HFFc6 (cell line): Measurements from ENCODE around the gene IL11. TPM values are rescaled to one million over a fixed set of nuclear protein-coding genes. Genes with fewer than 3 reads are reported as not detected.

Experiments used
- DNase-seq: peaks from one replicate; pipeline ENCODE4 v3.0.0-alpha.2; 2018
- H3K27ac Mint-ChIP-seq: 2 replicates; pipeline ENCODE4 v1.8.0; 2020; ENCODE audit warnings: mild to moderate bottlenecking, mixed read lengths
- H3K27me3 Mint-ChIP-seq: 2 replicates; pipeline ENCODE4 v1.8.0; 2021; ENCODE audit warnings: mild to moderate bottlenecking, moderate library complexity, mixed read lengths; ENCODE audit not compliant: insufficient read depth
- H3K36me3 Mint-ChIP-seq: 2 replicates; pipeline ENCODE4 v1.8.0; 2021; ENCODE audit warnings: low read depth, mixed read lengths
- H3K4me1 Mint-ChIP-seq: 2 replicates; pipeline ENCODE4 v1.8.0; 2020; ENCODE audit warnings: low read depth, mixed read lengths
- H3K4me3 Mint-ChIP-seq: 2 replicates; pipeline ENCODE4 v1.8.0; 2020; ENCODE audit warnings: mild to moderate bottlenecking, moderate library complexity, mixed read lengths
- H3K9me3 Mint-ChIP-seq: 2 replicates; pipeline ENCODE4 v1.8.0; 2020; ENCODE audit warnings: mild to moderate bottlenecking, mixed read lengths
- CTCF ChIP-seq: fragments of 200-600 bp; sonication (generic); IDR thresholded peaks from 2 replicates; pipeline ENCODE4 v1.5.0; 2021; ENCODE audit warnings: antibody characterized with exemption, mild to moderate bottlenecking
- total RNA-seq, 6 experiments: library from RNA; stranded (reverse); fragmentation: NEBNext Ultra II Directional; extraction: Animal tissue kit (Norgen Biotek cat#: 25700); gene quantifications; 2 replicates in 1 of 6; 3 replicates in 5 of 6; pipeline ENCODE4 v1.2.3, GENCODE V29; 2021

The IL11 gene
- total RNA-seq, 6 experiments from 2014 or later, result 22.2 to 43.4 (median 36.1) TPM

- no peaks in the 10 kb centered on the region for H3K4me1 Mint-ChIP-seq
- H3K36me3 Mint-ChIP-seq, result no peaks in the 10 kb centered on the region
- no peak for DNase-seq
- H3K4me3 Mint-ChIP-seq, result no peak overlapping the region
- no peak for TF ChIP-seq CTCF
- H3K9me3 Mint-ChIP-seq, result no peaks in the 10 kb centered on the region
- H3K27me3 Mint-ChIP-seq, result peaks cover 19% of the 10 kb centered on the region
- no peak overlapping the region for H3K27ac Mint-ChIP-seq
Observed at GRCh38 chr19:55315956-55316525, 54.2 kb downstream of the IL11 start.

GRCh38 chr19:55314396-55314795 lies 55.9 kb downstream of the IL11 start:
- no peak for DNase-seq
- Mint-ChIP-seq H3K4me3 (no peak overlapping the region), H3K36me3 (peaks cover 5% of the 10 kb centered on the region; the same call in 1 of the 2 replicates), H3K27ac (no peak overlapping the region), H3K9me3 (no peaks in the 10 kb centered on the region), H3K27me3 (peaks cover 7% of the 10 kb centered on the region), H3K4me1 (no peaks in the 10 kb centered on the region)
- no peak for TF ChIP-seq CTCF

Other genes with a start within 250 kb of the IL11 start
- gene TNNT1, start 221.3 kb downstream of the IL11 start, total RNA-seq, result 1 to 10 TPM; 4.1 to 8.8 (median 7.3) TPM
- not detected for gene TNNI3, start 212.7 kb downstream of the IL11 start, total RNA-seq
- 1 to 10 TPM in 1 of 6 experiments, under 1 TPM in 5; 0.20 to 1.1 (median 0.72) TPM for gene DNAAF3, start 203.8 kb downstream of the IL11 start, total RNA-seq
- gene SYT5, start 190.2 kb downstream of the IL11 start, total RNA-seq, result 1 to 10 TPM in 1 of 6 experiments, under 1 TPM in 2, not detected in 3; 0.09 to 1.2 (median 0.38) TPM
- 1 to 10 TPM in 1 of 6 experiments, under 1 TPM in 5; 0.45 to 1.0 (median 0.59) TPM for gene PTPRH, start 161.0 kb downstream of the IL11 start, total RNA-seq
- 1 to 10 TPM; 1.8 to 2.7 (median 2.0) TPM for gene TMEM86B, start 141.7 kb downstream of the IL11 start, total RNA-seq
- gene PPP6R1, start 111.4 kb downstream of the IL11 start, total RNA-seq, result 10 to 100 TPM; 85.8 to 93.7 (median 88.9) TPM
- gene HSPBP1, start 90.4 kb downstream of the IL11 start, total RNA-seq, result 10 to 100 TPM; 37.5 to 43.1 (median 42.5) TPM
- gene BRSK1, start 86.5 kb downstream of the IL11 start, total RNA-seq, result 10 to 100 TPM; 10.9 to 12.0 (median 11.3) TPM
- not detected for gene TMEM150B, start 45.1 kb downstream of the IL11 start, total RNA-seq
- 1 to 10 TPM; 3.8 to 6.2 (median 4.4) TPM for gene KMT5C, start 30.6 kb downstream of the IL11 start, total RNA-seq
- not detected for gene COX6B2, start 15.7 kb downstream of the IL11 start, total RNA-seq
- under 1 TPM in 1 of 6 experiments, not detected in 5; 0.05 TPM for gene GARIN5B, start 7.2 kb downstream of the IL11 start, total RNA-seq
- 1 to 10 TPM in 1 of 6 experiments, under 1 TPM in 2, not detected in 3; 0.33 to 1.1 (median 0.61) TPM for gene TMEM190, start 6.4 kb upstream of the IL11 start, total RNA-seq
- gene TMEM238, start 13.8 kb upstream of the IL11 start, total RNA-seq, result 1 to 10 TPM in 2 of 6 experiments, under 1 TPM in 4; 0.26 to 2.4 (median 0.64) TPM
- gene RPL28, start 15.5 kb upstream of the IL11 start, total RNA-seq, result 1,000 to 10,000 TPM; 2,082 to 2,537 (median 2,362) TPM
- gene UBE2S, start 37.3 kb upstream of the IL11 start, total RNA-seq, result 100 to 1,000 TPM; 181 to 356 (median 309) TPM
- gene SHISA7, start 72.8 kb upstream of the IL11 start, total RNA-seq, result not detected
- 10 to 100 TPM; 60.1 to 81.4 (median 66.8) TPM for gene ISOC2, start 91.2 kb upstream of the IL11 start, total RNA-seq
- not detected for gene C19orf85, start 94.3 kb upstream of the IL11 start, total RNA-seq
- 10 to 100 TPM in 2 of 6 experiments, 1 to 10 TPM in 4; 8.6 to 11.3 (median 9.5) TPM for gene ZNF628, start 106.2 kb upstream of the IL11 start, total RNA-seq
- gene NAT14, start 114.7 kb upstream of the IL11 start, total RNA-seq, result 10 to 100 TPM; 53.3 to 72.0 (median 61.3) TPM
- 10 to 100 TPM; 47.7 to 59.9 (median 51.9) TPM for gene SSC5D, start 118.0 kb upstream of the IL11 start, total RNA-seq
- not detected for gene SBK2, start 166.7 kb upstream of the IL11 start, total RNA-seq
- gene SBK3, start 175.1 kb upstream of the IL11 start, total RNA-seq, result not detected
- gene ZNF579, start 210.4 kb upstream of the IL11 start, total RNA-seq, result 10 to 100 TPM; 19.0 to 24.3 (median 22.0) TPM
- 10 to 100 TPM in 5 of 6 experiments, 1 to 10 TPM in 1; 9.9 to 13.1 (median 11.9) TPM for gene FIZ1, start 229.1 kb upstream of the IL11 start, total RNA-seq
- gene ZNF524, start 229.8 kb upstream of the IL11 start, total RNA-seq, result 10 to 100 TPM in 5 of 6 experiments, 1 to 10 TPM in 1; 9.3 to 12.0 (median 10.7) TPM
- 10 to 100 TPM; 13.3 to 14.1 (median 13.8) TPM for gene ZNF865, start 235.2 kb upstream of the IL11 start, total RNA-seq